ENCODE measurements around the gene TRMT112. TPM values are rescaled to one million over a fixed set of nuclear protein-coding genes. Genes with fewer than 3 reads are reported as not detected.

The TRMT112 gene
- total RNA-seq, 4 donors from 2014 or later: 202 to 248 (median 211) TPM

- 36 to 79% methylated on average over 2 of the region's 3 CpGs for WGBS, 2 donors
- no peak for DNase-seq
- Histone ChIP-seq H3K4me3 (no peak overlapping the region), H3K4me1 (peaks cover 19 to 48% (median 28%) of the 10 kb centered on the region in 3 donors), H3K36me3 (no peaks in the 10 kb centered on the region), H3K27me3 (peaks cover 14 to 99% (median 27%) of the 10 kb centered on the region in 4 donors), H3K27ac (no peak overlapping the region), H3K9me3 (no peaks in the 10 kb centered on the region)
- intact Hi-C loops (cut with DNase I): no loop called here
- no peak for TF ChIP-seq POLR2A (IDR thresholded peaks at IDR 0.05)
- TF ChIP-seq, protein P1, sequence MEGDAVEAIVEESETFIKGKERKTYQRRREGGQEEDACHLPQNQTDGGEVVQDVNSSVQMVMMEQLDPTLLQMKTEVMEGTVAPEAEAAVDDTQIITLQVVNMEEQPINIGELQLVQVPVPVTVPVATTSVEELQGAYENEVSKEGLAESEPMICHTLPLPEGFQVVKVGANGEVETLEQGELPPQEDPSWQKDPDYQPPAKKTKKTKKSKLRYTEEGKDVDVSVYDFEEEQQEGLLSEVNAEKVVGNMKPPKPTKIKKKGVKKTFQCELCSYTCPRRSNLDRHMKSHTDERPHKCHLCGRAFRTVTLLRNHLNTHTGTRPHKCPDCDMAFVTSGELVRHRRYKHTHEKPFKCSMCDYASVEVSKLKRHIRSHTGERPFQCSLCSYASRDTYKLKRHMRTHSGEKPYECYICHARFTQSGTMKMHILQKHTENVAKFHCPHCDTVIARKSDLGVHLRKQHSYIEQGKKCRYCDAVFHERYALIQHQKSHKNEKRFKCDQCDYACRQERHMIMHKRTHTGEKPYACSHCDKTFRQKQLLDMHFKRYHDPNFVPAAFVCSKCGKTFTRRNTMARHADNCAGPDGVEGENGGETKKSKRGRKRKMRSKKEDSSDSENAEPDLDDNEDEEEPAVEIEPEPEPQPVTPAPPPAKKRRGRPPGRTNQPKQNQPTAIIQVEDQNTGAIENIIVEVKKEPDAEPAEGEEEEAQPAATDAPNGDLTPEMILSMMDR (IDR thresholded peaks at IDR 0.05): no peak
Measured at GRCh38 chr11:64294774-64295173, 22.6 kb downstream of the TRMT112 start.

- no peak for DNase-seq
- Histone ChIP-seq H3K4me3 (peak overlapping the region; percentile 23 to 67 (median 37)), H3K27me3 (peaks cover 8 to 78% (median 17%) of the 10 kb centered on the region in 4 donors), H3K36me3 (peaks cover 0 to 7% (median 0%) of the 10 kb centered on the region in 3 donors), H3K9me3 (no peaks in the 10 kb centered on the region), H3K4me1 (peaks cover 10 to 36% (median 20%) of the 10 kb centered on the region in 3 donors), H3K27ac (no peak overlapping the region)
- TF ChIP-seq POLR2A (IDR thresholded peaks at IDR 0.05): no peak
- TF ChIP-seq, protein P1 (IDR thresholded peaks at IDR 0.05): no peak
- 6 to 12% methylated on average over 17 to 21 of the region's 42 CpGs for WGBS, 2 donors
- intact Hi-C loops (cut with DNase I): no loop called here
Measured at GRCh38 chr11:64292460-64293254, 24.7 kb downstream of the TRMT112 start.

- Histone ChIP-seq H3K27ac (no peak overlapping the region), H3K4me3 (peak overlapping the region; percentile 23 to 67 (median 37)), H3K36me3 (peaks cover 0 to 10% (median 0%) of the 10 kb centered on the region in 3 donors), H3K27me3 (peaks cover 8 to 71% (median 14%) of the 10 kb centered on the region in 4 donors), H3K4me1 (peaks cover 10 to 40% (median 20%) of the 10 kb centered on the region in 3 donors), H3K9me3 (no peaks in the 10 kb centered on the region)
- TF ChIP-seq POLR2A (IDR thresholded peaks at IDR 0.05): no peak
- TF ChIP-seq, protein P1 (IDR thresholded peaks at IDR 0.05): no peak
- WGBS, 2 donors: no CpG with 5 or more reads among the region's 96 CpGs
- no peak for DNase-seq
- intact Hi-C loops (cut with DNase I): no loop called here
Measured at GRCh38 chr11:64291752-64292459, 25.5 kb downstream of the TRMT112 start.

- Histone ChIP-seq H3K27ac (no peak within 1 kb of the TSS), H3K36me3 (peaks cover 0 to 10% (median 0%) of the 10 kb centered on the region in 3 donors), H3K4me1 (peaks cover 16 to 40% (median 24%) of the 10 kb centered on the region in 3 donors), H3K9me3 (no peaks in the 10 kb centered on the region), H3K4me3 (peak within 1 kb of the TSS; percentile 23 to 67 (median 37)), H3K27me3 (peaks cover 8 to 65% (median 11%) of the 10 kb centered on the region in 4 donors)
- DNase-seq: no peak
- TF ChIP-seq, protein P1 (IDR thresholded peaks at IDR 0.05): no peak
- TF ChIP-seq POLR2A (IDR thresholded peaks at IDR 0.05): no peak
- no CpG with 5 or more reads among the region's 45 CpGs for WGBS, 2 donors
- intact Hi-C loops (cut with DNase I): no loop called here
Measured at GRCh38 chr11:64291262-64291751, 26.1 kb downstream of the TRMT112 start, which contains the start of gene KCNK4. KCNK4 (plus strand) TSS chr11:64291302; CDS start chr11:64293019, 1,717 bp downstream.
